Rectal smooth muscle tissue (tissue), 1 donor: ENCODE data around the gene KLHL26.

Experiments used
- H3K27ac ChIP-seq: one replicate; pipeline ENCODE4 v1.7.0; 2013; ENCODE audit warnings: low read depth, low read length, inconsistent platforms
- H3K27me3 ChIP-seq: one replicate; pipeline ENCODE4 v1.7.0; 2013; ENCODE audit warnings: low read length; ENCODE audit not compliant: control insufficient read depth, insufficient read depth
- H3K36me3 ChIP-seq: one replicate; pipeline ENCODE4 v1.7.0; 2013; ENCODE audit warnings: low read length; ENCODE audit not compliant: control insufficient read depth, insufficient read depth
- H3K4me1 ChIP-seq: one replicate; pipeline ENCODE4 v1.7.0; 2013; ENCODE audit warnings: low read length; ENCODE audit not compliant: control insufficient read depth, insufficient read depth
- H3K4me3 ChIP-seq: one replicate; pipeline ENCODE4 v1.7.0; 2013; ENCODE audit warnings: low read length
- H3K9ac ChIP-seq: one replicate; pipeline ENCODE4 v1.7.0; 2013; ENCODE audit warnings: low read length

KLHL26 gene

DNA sequence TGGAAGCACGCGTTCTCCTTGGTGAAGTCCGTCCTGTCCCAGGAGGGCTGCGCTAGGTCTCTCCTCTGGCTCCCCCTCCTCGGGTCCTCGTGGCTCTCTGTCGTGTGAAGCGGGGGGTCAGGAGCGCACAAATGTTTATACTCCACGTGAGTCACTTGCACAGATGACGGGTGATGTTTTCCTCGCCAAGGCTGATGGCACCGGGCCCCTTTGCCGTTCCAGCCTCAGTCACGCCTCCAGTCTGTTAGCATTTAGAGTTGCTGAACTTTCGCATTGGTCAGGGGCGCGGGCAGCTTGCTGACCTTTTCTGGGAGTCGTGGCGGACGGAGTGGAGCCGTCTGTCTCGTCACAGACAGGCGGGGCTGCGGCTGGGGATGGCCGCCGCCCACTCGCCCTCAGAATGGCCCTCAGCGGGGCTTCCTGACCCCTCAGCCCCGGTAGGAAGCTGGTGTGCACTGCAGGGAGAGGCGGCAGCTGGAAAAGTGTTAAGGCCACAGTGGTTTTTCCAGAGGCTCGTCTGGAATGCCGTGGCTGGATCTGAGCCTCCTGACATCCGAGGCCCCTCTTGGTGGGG lies 13.7 kb downstream of the KLHL26 start:
- Histone ChIP-seq H3K27ac (peak overlapping the region; percentile 75), H3K27me3 (no peaks in the 10 kb centered on the region), H3K4me3 (peak overlapping the region; percentile 62), H3K36me3 (no peaks in the 10 kb centered on the region), H3K4me1 (peaks cover 26% of the 10 kb centered on the region), H3K9ac (no peak overlapping the region)

- Histone ChIP-seq H3K4me1 (peaks cover 26% of the 10 kb centered on the region), H3K27me3 (no peaks in the 10 kb centered on the region), H3K36me3 (no peaks in the 10 kb centered on the region), H3K27ac (peak overlapping the region; percentile 75), H3K4me3 (no peak overlapping the region), H3K9ac (no peak overlapping the region)
Observed at GRCh38 chr19:18651300-18651699, 14.5 kb downstream of the KLHL26 start.

GRCh38 chr19:18651733-18652132 lies 14.9 kb downstream of the KLHL26 start:
- Histone ChIP-seq H3K9ac (no peak overlapping the region), H3K4me1 (peaks cover 26% of the 10 kb centered on the region), H3K27ac (no peak overlapping the region), H3K27me3 (no peaks in the 10 kb centered on the region), H3K4me3 (no peak overlapping the region), H3K36me3 (no peaks in the 10 kb centered on the region)

DNA sequence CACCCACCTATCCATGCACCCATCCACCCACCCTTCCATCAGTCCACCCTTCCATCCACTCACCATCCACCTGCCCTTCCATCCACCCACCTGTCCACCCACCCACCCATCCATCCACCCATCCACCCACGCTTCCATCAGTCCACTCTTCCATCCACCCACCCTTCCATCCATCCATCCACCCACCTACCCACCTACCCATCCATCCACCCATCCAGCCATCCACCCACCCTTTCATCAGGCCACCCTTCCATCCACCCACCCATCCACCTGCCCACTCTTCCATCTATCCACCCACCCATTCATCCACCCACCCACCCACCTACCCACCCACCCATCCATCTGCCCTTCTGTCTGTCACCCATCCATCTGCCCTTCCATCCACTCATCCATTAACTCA lies 17.0 kb downstream of the KLHL26 start:
- Histone ChIP-seq H3K4me3 (no peak overlapping the region), H3K27ac (no peak overlapping the region), H3K36me3 (no peaks in the 10 kb centered on the region), H3K9ac (no peak overlapping the region), H3K27me3 (no peaks in the 10 kb centered on the region), H3K4me1 (peaks cover 29% of the 10 kb centered on the region)

DNA sequence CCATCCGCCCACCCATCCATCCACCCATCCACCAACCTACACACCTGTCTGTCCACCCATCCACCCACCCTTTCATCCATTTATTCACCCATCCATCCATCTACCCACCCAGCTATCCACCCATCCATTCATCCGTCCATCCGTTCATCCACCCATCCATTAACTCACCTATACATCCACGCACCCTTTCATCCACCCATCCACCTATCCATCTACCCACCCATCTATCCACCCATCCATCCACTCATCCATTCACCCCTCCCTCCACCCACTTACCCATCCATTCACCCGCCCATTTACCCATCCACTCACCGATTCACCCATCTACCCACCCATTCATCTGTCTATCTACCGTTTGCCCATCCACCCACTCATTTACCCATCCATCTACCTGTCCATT lies 17.6 kb downstream of the KLHL26 start:
- no peak overlapping the region for H3K27ac ChIP-seq
- H3K4me3 ChIP-seq, result no peak overlapping the region
- no peaks in the 10 kb centered on the region for H3K27me3 ChIP-seq
- H3K4me1 ChIP-seq, result peaks cover 25% of the 10 kb centered on the region
- no peak overlapping the region for H3K9ac ChIP-seq
- H3K36me3 ChIP-seq, result no peaks in the 10 kb centered on the region

DNA sequence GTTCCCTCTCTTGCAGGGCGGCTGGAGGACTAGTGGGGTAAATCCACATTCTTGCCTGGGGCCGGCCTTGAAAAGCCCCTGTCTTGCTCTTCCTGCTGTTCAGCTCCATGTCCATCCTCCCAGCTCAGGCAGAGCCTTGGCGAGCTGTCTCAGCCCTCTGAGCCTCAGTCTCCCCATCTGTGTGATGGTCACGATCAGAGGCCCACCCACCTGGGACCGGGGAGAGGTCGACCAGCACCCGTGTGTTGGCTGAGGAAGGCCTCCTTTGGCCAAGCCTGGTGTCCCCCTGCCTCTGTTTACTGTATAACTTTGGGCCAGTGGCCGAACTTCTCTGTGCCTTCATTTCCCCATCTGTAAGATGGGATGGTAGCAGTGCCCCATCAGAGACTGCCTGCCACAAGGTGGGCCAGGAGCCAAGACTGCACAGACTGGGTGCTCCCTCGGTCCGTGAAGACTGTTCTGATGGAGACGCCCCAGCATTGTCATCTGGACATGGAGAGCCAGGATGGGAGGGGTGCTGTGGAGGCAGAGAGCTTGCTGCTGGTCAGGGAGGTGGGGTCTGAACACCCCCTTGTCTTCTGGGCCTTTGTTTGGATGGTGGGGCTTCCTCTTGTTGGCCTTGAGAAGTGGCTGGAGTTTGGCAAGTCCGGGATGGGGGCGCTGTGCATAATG lies 18.5 kb downstream of the KLHL26 start:
- Histone ChIP-seq H3K27ac (no peak overlapping the region), H3K36me3 (no peaks in the 10 kb centered on the region), H3K9ac (no peak overlapping the region), H3K4me1 (peaks cover 18% of the 10 kb centered on the region), H3K27me3 (no peaks in the 10 kb centered on the region), H3K4me3 (no peak overlapping the region)

- H3K4me1 ChIP-seq, result peaks cover 8% of the 10 kb centered on the region
- no peaks in the 10 kb centered on the region for H3K36me3 ChIP-seq
- no peak overlapping the region for H3K4me3 ChIP-seq
- no peak overlapping the region for H3K9ac ChIP-seq
- no peaks in the 10 kb centered on the region for H3K27me3 ChIP-seq
- H3K27ac ChIP-seq, result no peak overlapping the region
Observed at GRCh38 chr19:18656337-18657086, 19.7 kb downstream of the KLHL26 start.

GRCh38 chr19:18657590-18658365 lies 20.9 kb downstream of the KLHL26 start:
- Histone ChIP-seq H3K4me3 (no peak overlapping the region), H3K9ac (no peak overlapping the region), H3K36me3 (no peaks in the 10 kb centered on the region), H3K4me1 (peaks cover 7% of the 10 kb centered on the region), H3K27me3 (no peaks in the 10 kb centered on the region), H3K27ac (no peak overlapping the region)

- Histone ChIP-seq H3K27me3 (no peaks in the 10 kb centered on the region), H3K9ac (no peak overlapping the region), H3K4me3 (no peak overlapping the region), H3K27ac (no peak overlapping the region), H3K4me1 (peaks cover 10% of the 10 kb centered on the region), H3K36me3 (no peaks in the 10 kb centered on the region)
Observed at GRCh38 chr19:18658366-18658855, 21.6 kb downstream of the KLHL26 start.

GRCh38 chr19:18659281-18660050 lies 22.6 kb downstream of the KLHL26 start:
- peaks cover 11% of the 10 kb centered on the region for H3K4me1 ChIP-seq
- peak overlapping the region; percentile 43 for H3K27ac ChIP-seq
- H3K9ac ChIP-seq, result no peak overlapping the region
- no peaks in the 10 kb centered on the region for H3K27me3 ChIP-seq
- H3K36me3 ChIP-seq, result no peaks in the 10 kb centered on the region
- H3K4me3 ChIP-seq, result peak overlapping the region; percentile 6

DNA sequence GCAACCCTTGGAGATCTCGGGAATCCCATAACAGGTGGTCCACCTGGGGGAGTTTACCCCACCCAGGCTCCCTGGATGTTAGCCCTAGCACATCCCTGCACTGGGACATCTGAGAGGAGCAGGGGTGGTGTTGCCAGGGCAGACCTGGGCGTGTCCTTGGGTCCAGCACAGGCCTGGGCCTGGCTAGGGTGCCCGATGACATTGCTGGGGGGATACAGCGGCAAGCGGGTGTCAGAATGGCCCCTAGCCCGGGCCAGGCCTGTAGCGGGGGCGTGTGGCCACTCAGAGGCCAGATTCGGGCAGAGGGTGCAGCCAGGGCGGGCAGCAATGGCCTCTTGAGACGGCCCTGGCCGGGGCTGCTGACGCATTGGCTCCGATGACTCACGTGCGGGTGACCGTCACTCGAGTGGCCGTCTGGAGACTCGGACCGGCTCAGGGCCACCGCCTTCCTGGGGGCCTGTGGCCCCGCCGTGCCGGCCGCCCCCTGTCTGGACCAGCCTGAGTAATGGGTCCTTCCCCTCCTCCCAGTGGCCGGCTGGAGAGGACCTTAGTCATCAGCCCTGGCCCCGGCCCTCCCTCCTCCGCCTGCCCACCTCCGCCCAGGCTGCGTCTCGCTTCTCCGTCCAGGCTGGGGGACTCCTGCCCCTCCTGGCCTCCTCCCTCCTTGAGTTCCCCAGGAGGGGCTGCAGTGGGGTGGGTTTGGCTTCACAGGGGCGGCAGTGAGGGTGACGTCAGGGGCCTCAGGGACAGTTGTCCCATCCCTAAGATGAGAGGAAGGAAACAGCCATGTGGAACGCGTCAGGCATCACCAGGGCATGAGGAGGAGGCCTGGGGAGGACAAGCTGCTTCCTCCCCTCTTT lies 23.5 kb downstream of the KLHL26 start:
- Histone ChIP-seq H3K9ac (no peak overlapping the region), H3K36me3 (no peaks in the 10 kb centered on the region), H3K4me1 (peaks cover 12% of the 10 kb centered on the region), H3K27ac (peak overlapping the region; percentile 43), H3K27me3 (no peaks in the 10 kb centered on the region), H3K4me3 (no peak overlapping the region)
